Stimulated activated CD4-positive, alpha-beta T cell treated with anti-CD3 and anti-CD28 coated beads, TNF-alpha, amount 100 ng/mL, for 4 hours (primary cell): ENCODE data around the gene MAPKAPK2.
"Not testable (repeated sequence)": the region's sequence is repeated elsewhere in the genome, so short reads cannot be mapped to it uniquely, and the experiment has no call there.

Experiments
- DNase-seq, 3 experiments: peaks; one replicate each; pipeline ENCODE4 v3.0.0-alpha.2; 2020; ENCODE audit warnings: low read depth in 3 of 3

Gene MAPKAPK2

DNA sequence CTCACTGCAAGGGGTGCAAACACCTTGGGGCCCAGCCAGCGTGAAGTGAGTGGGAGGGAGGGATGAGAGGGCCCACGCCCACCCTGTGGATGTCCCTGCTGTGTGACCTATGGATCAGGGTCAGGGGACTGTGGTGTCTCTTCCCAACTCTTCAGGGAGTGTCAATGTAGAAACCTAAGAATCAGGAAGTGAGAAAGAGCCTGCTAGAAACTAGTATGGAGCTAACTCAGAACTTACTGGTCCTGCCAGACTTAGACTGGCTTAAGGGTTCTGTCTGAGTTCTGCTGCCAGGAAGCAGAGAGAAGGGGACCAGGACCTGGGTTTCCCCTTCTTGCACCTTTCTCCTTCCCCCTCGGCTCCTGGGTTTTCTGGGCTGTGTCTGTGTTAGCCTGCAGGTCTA, 89.4 kb downstream of the MAPKAPK2 start:
- DNase-seq, result no peak

DNA sequence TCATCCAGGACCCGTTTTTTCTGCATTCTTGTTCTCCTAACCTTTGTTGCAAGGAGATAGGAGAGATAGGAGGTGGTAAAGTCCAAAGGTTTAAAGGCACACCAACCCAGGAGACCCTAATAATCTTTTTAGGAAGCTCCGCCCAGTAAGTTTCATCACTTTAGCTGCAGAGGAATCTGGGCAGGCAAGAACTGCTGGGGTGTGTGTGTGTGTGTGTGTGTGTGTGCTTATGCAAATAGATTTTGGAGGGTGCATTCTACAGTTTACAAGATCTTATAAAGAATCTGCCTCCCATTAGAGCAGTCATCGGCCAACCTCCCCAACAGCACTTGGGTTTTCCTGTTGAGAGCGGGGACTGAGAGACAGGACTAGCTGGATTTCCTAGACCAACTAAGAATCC, 91.5 kb downstream of the MAPKAPK2 start:
- DNase-seq, result no peak

DNA sequence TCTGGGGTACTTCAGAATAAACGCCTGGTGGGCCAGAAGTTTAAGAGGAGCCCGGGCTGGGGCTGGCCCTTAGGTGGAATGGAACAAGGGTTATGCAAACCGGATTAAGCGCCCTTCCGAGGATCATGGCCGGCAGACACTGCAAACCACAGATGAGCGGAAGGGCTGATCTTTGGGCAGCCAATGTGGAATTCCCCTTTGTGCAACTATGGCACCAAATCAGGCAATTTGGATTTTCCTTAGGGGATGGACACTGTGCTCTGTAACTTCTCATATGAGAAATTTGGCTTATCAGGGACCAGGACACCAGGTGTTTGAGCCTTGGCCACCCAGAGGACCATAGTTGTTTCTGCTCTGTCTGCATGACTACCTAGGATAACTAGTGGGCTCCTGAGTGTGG, 93.3 kb downstream of the MAPKAPK2 start:
- no peak for DNase-seq

DNA sequence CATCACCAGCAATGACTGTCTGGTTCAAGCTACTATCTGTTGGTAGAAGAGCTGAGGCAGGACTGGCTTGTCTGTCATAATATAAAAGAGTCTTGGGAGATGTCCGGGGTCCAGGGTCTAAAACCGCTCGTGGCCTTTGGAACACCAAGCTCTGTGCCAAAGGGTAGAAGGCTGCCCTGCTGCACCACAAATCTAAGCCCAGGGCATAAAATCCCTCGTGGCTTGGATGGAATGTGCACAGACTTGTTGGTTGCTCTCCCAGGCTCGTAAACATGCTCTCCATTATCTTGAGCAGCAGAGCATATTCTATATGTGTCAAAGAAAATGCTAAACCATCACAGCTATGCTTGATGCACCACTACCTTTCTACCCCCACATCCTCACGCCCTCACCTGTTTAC, 94.2 kb downstream of the MAPKAPK2 start:
- DNase-seq, result not testable (repeated sequence)

DNA sequence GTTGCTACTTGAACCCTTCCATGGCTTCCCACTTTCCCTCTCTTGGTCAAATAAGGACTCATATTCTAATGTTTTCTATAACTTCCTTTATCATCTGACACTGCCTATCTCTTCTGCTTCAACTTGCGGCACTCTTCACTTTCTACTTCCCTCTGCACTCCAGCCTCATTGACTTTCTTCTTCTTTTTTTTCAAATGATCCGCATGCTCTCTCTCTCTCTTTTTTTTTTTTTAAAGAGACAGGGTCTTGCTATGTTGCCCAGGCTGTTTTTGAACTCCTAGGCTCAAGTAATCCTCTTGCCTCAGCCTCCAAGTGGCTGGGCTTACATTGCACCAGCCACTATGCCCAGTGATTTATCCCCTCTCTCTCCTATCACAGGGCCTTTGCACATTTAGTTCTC, 94.9 kb downstream of the MAPKAPK2 start:
- no peak for DNase-seq

DNA sequence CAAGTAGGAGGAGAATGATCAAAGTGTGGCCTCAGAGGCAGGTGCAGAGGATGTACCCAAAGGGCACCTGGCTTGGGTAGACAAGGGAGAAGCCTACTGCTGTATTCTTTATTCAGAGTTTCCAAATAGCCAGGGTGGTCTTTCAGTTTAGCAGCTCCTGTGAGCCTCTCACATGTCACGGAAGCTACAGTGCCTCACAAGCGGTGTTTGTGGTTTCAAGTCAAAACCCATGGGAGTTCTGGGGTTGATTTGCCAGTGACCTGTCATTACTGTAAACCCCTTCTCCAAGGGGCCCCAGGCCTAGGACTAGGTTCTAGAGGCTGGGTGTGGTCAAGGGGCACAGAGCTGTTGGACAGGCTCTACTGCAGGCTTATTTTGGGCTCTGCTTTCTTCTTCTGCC, 97.7 kb downstream of the MAPKAPK2 start:
- DNase-seq, result no peak

DNA sequence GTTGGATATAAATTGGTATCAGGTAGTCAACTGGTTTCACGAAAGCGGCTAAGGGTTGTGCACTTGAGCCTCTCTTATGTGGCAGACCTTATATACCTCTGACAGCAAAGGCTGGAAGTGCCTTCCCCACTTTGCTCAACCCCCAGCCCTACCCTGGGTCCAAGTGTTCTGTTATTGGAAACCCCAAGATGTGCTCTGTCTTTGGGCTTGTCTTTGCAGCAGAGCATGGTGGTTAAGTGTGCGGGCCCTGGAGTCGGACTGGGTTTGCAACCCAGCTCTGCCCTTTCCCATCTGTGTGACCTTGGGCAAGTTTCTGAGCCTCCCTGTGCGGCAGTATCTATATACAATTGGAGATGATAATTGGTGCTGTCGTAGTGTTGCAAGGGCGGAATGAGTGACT, 98.8 kb downstream of the MAPKAPK2 start:
- no peak for DNase-seq
